GM19452 (cell line): ENCODE data around the gene PACRG.

ENCODE experiments used
- ATAC-seq: cut with Tn5 transposase; IDR thresholded peaks from one replicate; pipeline ENCODE4 v1.9.1; 2021; ENCODE audit not compliant: unreplicated experiment

Gene PACRG

DNA sequence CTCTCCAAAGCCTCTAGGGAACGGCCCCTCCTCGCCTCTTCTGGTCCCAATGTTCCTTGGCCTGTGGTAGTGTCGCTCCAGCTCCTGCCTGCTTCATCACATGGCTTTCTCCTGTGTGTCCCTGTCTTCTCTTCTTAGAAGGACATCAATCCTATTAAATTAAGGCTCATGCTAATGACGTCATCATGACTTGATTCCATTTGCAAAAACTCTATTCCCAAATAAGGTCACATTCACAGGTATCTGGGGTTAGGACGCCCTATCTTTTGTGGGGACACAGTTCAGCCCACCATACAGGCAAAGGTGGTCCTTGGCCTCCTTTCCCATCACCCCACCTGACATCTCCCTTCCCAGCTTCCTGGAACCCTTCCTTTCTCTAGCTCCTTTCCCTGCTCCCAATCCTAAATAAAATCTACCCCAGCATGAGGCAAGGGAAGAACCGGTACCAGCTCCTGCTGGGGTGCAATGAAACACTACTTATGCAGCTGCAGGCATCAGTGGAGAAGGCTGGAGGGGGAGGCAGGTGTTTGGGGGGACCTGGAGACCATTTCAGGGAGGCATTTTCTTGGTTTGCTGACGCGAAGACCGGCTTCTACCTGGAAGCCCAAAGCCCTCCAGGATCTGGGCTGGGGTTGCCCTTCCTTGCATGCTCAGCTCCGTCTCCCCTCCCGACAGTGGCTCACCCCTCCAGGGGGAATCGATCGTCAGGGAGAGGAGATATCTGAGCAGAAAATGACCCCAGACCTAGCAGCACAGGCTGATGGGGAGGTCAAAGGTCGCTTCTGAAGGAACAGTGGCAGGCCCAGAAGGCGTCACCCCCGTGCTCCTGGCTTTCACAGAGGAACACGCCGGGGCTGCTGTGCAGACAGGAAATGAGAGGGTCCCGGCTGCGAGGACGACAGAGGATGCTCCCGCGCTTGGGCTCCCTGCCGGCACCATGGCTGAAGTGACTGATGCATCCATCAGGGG is 615.1 kb downstream of the PACRG start:
- ATAC-seq, result no peak

DNA sequence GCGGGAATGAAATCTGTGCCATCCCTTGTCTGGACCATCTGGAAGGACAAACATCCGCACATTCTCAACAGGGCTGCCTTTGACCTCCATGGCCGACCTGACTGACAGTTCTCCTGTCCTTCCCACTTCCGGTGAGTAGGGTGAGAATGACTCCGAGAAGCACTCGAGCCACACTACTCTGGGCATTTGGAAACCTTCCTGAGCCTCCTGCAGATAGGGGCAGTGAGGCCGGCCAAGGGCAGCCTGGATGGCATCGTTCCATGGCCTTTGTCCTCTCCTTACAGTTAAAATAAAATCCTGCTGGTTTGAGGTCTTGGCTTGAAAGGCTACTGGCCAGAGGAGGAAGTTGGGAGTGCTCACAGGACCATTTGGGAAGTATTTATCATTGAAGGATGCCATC is 615.8 kb downstream of the PACRG start:
- ATAC-seq, result no peak

- no peak for ATAC-seq
These were observed 616.6 kb downstream of the PACRG start for GRCh38 chr6:163344411-163344810.

DNA sequence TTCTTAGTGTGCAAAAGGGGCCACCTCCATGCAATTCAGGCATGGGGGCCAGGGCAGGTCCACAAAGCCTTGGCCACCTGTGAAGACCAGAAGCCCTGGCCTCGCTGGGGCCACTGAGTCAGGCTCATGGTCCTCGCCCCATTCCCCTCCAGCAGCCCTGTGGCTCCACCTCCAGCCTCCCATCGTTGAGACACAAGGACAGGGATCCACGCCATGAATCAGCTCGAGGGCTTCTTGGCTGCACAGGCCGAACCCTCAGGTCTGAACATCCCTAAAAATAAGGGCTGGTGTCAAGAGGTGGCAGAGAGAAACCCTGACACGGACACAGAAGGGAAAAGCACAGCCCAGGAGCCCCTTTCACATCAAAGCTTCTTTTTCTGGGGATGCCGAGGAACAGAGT is 618.2 kb downstream of the PACRG start:
- no peak for ATAC-seq

GRCh38 chr6:163346497-163346961 is 618.8 kb downstream of the PACRG start:
- ATAC-seq, result no peak

- no peak for ATAC-seq
These were observed 619.3 kb downstream of the PACRG start for GRCh38 chr6:163347021-163347446.

- no peak for ATAC-seq
These were observed 621.3 kb downstream of the PACRG start for GRCh38 chr6:163348789-163349680.

- ATAC-seq, result no peak
These were observed 621.9 kb downstream of the PACRG start for GRCh38 chr6:163349696-163350095.

DNA sequence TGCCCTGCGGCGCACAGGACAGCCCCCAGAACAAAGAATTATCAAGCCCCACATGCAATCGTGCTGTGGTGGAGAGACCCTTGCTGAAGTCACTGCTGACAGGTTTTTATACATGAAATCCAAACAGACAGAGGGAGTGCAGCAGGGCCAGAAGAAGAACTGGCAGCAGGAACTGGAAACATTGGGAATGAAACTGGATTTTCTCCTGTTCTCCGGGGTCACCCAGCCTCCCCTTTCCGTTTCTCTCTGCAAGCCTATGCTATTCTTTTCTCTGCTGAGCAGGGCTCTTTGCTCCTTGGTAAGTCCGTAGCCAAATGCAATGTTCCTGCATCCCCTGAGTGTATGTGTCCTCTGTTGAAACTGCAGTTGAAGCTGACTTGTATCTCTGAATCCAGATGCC is 623.2 kb downstream of the PACRG start:
- ATAC-seq, result no peak

DNA sequence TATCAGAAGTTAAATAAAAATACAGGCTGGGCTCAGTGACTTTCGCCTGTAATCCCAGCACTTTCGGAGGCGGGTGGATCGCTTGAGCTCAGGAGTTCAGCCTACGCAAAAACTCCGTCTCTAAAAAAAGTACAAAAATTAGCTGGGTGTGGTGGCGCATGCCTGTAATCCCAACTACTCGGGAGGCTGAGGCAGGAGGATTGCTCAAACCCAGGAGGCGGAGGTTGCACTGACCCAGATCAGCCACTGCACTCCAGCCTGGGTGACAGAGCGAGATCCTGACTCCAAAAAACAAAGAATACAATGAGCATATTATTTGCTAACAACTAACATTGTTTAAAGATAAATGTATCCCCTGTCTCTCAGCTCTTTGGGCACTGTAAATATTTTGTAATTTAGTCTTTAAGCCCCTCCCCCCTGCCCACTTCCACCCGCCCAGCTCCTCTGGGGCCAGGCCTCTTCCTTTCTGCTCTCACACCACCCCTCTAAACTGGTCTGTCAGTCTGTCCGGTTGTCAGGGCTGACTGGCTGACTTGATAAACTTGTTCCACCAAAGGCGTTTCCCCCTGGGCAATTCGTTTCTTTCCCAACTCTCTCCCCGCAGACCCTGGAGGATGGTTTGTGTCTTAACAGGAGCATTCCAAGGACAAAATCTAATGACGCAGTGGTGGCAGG is 624.4 kb downstream of the PACRG start:
- no peak for ATAC-seq

DNA sequence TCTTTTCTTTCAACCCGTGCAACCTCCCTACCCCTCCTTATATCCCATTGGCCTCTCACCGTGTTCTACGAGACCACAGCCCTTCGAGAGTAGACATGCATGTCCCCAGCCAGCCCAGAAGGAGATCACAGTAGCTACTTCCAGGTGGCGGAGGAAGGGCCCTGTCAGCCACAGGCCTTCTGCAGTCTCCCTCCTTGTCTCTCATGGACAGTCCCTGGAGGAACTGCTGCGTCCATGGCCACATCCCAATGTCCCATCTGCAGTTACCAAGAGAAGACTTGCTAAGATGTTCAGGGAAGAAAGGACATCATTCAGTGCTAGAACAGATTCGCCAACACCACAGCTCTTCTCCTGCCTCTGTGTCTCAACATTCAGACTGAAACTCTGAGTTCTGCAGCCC is 625.2 kb downstream of the PACRG start:
- ATAC-seq, result no peak

DNA sequence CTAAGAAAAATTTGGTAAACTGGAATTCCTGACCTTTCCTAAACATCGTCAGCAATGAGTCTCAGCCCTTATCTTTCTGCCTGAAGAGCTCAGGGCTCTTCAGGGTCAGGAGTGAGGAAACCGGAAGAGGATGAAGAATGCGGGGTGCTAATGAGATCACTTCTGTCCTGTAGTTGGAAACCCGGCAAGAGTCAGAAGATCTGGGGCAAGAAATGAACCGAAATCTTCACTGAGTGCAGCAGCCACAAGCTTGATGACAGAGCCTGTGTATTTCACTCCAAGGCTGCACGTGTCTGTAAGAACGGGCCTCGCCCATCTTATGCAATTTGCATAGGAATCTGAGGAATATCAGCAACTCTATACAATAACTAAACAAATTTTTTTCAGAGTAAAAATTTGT is 626.3 kb downstream of the PACRG start:
- no peak for ATAC-seq

DNA sequence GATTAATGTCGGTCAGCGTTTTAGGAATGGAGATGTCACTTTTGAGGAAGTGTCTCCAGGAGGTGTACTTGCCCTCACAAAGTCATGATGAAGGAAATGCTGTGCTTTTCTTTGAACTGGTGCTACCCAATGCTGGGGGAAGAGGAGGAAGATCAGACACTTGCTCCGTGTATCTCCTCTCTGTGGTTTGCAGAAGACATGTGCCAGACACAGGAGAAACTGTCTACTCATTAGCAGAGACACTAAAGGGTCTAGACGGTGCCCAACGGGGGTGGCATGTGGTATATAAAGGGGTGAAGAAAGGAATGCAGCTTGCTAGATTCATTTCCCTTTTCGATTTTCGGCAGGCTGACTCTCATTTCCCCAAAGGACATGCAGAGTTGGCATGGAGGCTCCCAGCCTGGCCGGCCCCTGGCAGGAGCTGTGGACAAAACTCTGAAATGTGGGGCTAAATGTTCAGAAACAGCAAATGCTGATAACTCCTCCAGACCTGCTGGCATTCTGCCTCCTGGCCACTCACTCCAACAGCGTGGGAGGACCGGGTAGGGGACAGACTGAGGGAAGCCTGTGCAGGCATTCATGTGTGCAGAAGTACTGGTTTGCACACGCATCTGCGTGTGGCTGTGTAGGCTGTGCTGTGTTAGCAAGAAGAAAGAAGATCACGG is 627.1 kb downstream of the PACRG start:
- ATAC-seq, result peak; percentile 65

GRCh38 chr6:163355426-163355991 is 627.7 kb downstream of the PACRG start:
- ATAC-seq, result peak; percentile 39

DNA sequence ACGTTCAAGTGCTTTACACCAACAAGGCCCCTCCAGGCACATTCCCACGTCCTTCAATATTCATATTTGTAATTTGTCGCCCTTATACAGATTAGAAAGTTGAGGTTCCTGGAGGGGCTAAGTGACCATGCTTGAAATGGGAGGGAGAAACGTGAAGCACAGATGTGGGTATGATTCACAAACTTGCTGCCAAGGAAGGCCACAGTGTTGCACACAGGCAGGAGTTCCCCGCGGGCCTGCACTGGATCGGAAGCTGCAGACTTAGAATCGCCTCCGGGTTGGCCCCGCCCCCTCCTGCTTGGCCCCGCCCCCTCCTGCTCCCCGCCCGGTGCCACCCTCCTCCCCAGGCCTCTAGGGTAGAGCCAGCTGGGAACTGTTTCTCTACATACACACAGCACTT is 628.5 kb downstream of the PACRG start:
- no peak for ATAC-seq

DNA sequence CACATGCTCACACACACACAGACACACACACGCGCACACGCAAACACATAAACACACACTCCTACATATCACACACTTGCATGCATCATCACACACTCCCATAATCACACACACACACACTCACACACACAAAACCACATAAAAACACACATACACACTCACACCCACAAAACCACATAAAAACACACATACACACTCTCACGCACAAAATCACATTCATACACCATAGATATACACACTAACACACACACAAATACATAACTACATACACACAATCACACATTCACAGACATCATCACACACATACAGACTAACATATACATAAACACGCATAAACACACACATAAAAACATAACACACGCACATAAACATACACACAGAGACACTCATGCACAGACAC is 629.0 kb downstream of the PACRG start:
- ATAC-seq, result no peak

DNA sequence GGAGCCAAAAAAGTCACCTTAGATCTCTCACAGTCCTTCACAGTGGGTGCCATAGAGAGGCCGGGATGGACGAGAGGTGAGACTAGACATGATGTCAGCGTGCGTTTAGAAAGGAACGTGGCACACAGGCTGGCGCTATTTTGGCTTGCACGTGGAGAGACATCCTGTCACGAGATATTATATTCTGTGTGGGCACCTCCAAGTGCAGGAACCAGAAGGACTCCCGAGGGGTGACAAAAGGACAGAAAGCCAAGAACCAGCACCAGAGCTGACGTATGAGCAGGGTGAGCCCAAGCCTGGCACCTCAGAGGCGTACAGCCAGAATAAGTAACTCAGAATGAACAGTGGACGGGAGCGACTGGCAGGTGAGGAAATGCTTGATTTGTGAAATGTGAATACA is 636.9 kb downstream of the PACRG start:
- no peak for ATAC-seq
